HUES64 (cell line): Measurements from ENCODE around the gene TNFAIP2.
"Not testable (repeated sequence)": the region's sequence is repeated elsewhere in the genome, so short reads cannot be mapped to it uniquely, and the experiment has no call there.

ENCODE experiments used
- H3K27ac ChIP-seq: 2 replicates; pipeline ENCODE4 v1.7.0; 2013; ENCODE audit warnings: low read depth, low read length, inconsistent platforms
- H3K27me3 ChIP-seq: 2 replicates; pipeline ENCODE4 v1.6.1; 2013; ENCODE audit warnings: mild to moderate bottlenecking, low read length; ENCODE audit not compliant: insufficient read depth
- H3K36me3 ChIP-seq: 2 replicates; pipeline ENCODE4 v1.6.1; 2013; ENCODE audit warnings: mild to moderate bottlenecking, low read length; ENCODE audit not compliant: insufficient read depth
- H3K4me1 ChIP-seq: 2 replicates; pipeline ENCODE4 v1.6.1; 2013; ENCODE audit warnings: mild to moderate bottlenecking, low read length, moderate library complexity; ENCODE audit not compliant: insufficient read depth
- H3K4me3 ChIP-seq: 2 replicates; pipeline ENCODE4 v1.5.1; 2013; ENCODE audit warnings: mild to moderate bottlenecking, low read length, moderate library complexity
- H3K9ac ChIP-seq: 2 replicates; pipeline ENCODE4 v1.6.1; 2013; ENCODE audit warnings: mild to moderate bottlenecking, low read depth, low read length
- H3K9me3 ChIP-seq: 2 replicates; pipeline ENCODE4 v1.6.1; 2013; ENCODE audit warnings: low read depth, low read length; ENCODE audit not compliant: insufficient read depth
- WGBS: fragments of 150-250, 120-280 bp; methylation state at CpG from one replicate; pipeline ENCODE4 v1.1.7; 2013; ENCODE audit warnings: missing lambda C conversion rate; 5-methylcytosine and 5-hydroxymethylcytosine counted together

Gene TNFAIP2

DNA sequence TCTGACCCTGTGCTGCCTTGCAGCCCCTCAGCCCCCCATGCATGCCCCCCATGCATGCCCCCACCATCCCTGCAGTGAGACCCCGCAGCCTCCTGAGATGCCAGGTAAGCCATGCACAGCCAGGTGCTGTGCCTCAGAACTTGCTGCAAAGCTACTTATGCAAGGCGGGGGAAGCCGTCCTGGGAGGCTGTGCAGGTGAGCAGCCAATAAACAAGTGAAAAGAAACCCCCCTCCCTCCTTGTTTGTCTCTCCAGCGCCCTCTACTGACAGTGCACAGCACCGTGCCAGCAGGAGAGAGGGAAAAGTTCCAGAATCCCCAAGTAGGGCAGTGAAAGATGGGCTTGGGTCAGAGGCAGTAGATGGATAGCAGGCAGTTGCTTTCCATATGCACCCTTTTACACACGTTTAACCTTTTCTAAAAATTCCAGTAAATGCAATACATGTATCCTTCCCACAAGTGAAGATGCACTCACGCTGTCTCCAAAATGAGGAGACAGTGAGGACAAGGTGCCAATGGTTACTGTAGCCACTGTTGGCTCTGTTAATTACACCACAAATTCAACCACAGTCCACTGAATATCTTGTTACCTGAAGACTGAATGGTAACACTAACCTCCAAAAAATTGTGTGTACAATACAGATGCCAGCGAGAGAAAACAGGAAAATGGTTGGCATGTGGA is 18.0 kb downstream of the TNFAIP2 start:
- Histone ChIP-seq H3K9ac (no peak overlapping the region), H3K27me3 (peaks cover 25% of the 10 kb centered on the region), H3K4me1 (peaks cover 11% of the 10 kb centered on the region; the same call in 1 of the 2 replicates), H3K27ac (no peak overlapping the region), H3K4me3 (no peak overlapping the region), H3K9me3 (no peaks in the 10 kb centered on the region), H3K36me3 (no peaks in the 10 kb centered on the region)
- WGBS = 40% methylated on average over 7 of the region's 8 CpGs

DNA sequence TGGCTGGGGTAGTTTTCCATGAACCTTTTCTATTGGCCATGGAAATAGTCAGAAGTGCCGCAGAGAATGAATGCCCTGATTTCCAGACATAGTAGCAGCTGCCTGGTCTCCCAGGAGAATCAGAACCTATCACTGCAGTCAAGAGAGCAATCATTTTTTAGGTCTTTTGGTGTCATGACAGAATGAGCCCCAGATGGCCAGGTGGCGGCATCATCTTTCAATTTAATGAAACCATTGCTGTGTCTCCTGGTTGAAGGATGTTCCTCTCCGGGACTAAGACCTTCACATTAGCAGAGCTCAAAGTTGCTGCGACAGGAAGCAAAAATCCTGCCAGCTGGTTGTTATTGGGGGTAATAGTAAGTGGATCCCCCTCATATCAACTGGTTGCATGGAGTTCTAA is 18.8 kb downstream of the TNFAIP2 start:
- peaks cover 6% of the 10 kb centered on the region; the same call in 1 of the 2 replicates for H3K4me1 ChIP-seq
- H3K36me3 ChIP-seq = no peaks in the 10 kb centered on the region
- no peaks in the 10 kb centered on the region for H3K9me3 ChIP-seq
- H3K9ac ChIP-seq = no peak overlapping the region
- no peak overlapping the region for H3K27ac ChIP-seq
- H3K27me3 ChIP-seq = peaks cover 25% of the 10 kb centered on the region
- 97% methylated on average over 4 of the region's 4 CpGs for whole genome bisulfite sequencing
- no peak overlapping the region for H3K4me3 ChIP-seq

DNA sequence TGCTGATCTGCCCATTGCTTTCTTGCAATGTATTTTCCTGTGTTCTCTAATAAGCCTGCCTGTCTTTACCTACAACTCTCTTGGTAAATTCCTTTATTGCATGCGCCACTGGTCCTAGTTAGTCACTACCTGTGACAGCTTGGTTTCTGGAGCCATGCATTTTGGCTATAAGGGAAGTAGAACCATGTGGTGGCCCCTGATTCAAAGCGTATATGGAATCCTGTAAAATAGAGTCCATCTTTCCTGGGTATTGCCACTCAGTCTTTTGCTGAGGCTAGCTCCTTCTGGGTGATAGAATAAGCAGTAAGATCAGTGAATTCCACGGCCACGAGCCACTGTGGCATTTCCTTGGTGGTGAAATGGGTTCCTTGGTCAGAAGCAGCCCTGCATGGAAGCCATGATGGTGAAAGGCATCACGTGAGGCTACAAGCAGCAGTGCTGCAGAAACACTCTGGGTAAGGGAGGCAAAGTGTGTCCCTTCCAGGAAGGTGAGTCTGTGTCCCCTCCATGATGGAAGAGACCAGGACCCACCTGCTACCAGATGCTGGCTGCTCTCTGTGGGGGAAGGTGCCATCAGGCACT is 19.6 kb downstream of the TNFAIP2 start:
- H3K27ac ChIP-seq = no peak overlapping the region
- 72% methylated on average over 5 of the region's 5 CpGs for whole genome bisulfite sequencing

DNA sequence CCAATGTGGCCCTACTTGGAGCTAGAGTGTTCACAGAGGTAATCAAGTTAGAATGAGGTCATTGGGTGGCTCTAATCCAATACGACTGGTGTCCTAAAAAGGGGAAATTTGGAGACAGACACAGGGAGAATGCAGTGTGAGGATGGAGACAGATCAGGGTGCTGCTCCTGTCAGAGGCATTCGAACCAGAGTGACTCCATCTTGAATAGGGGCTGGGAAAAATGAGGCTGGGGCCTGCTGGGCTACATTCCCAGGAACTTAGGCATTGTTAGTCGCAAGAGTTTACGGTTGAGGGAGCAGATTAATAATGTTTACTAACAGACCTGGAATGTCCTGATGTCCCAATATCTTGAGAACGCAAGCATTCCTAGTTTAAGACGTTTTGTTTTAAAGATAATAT is 20.2 kb downstream of the TNFAIP2 start:
- 82% methylated on average over 5 of the region's 6 CpGs for WGBS
- Histone ChIP-seq H3K9ac (no peak overlapping the region), H3K9me3 (no peaks in the 10 kb centered on the region), H3K4me1 (no peaks in the 10 kb centered on the region), H3K4me3 (no peak overlapping the region), H3K27ac (no peak overlapping the region), H3K27me3 (peaks cover 22% of the 10 kb centered on the region), H3K36me3 (no peaks in the 10 kb centered on the region)

More for the DNA sequence above, 19.6 kb downstream of the TNFAIP2 start:
- H3K27me3 ChIP-seq = peaks cover 25% of the 10 kb centered on the region
- no peak overlapping the region for H3K9ac ChIP-seq
- H3K4me3 ChIP-seq = no peak overlapping the region
- no peaks in the 10 kb centered on the region for H3K9me3 ChIP-seq
- no peaks in the 10 kb centered on the region for H3K4me1 ChIP-seq
- no peaks in the 10 kb centered on the region for H3K36me3 ChIP-seq

DNA sequence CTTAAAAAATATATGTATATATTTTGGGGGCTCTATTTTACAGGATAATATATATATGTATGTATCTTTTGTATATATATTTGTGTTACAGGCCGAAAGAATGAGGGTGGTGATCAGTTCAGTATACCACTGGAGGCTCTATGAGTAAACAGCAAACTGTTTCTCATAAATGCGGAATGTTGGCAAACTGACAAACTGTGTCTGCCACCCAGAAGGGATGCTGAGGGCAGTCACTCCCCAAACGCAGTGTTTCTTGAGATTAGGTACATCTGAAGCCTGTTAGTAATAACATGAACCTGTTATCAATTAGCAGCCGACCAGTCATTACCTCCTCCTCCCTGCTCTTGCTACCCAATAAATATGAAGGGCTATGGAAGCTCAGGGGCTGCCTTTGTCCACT is 20.8 kb downstream of the TNFAIP2 start:
- Histone ChIP-seq H3K4me1 (no peaks in the 10 kb centered on the region), H3K27ac (no peak overlapping the region), H3K27me3 (peaks cover 16% of the 10 kb centered on the region), H3K9ac (no peak overlapping the region), H3K9me3 (no peaks in the 10 kb centered on the region), H3K4me3 (no peak overlapping the region), H3K36me3 (no peaks in the 10 kb centered on the region)
- 85% methylated on average over 4 of the region's 4 CpGs for WGBS

DNA sequence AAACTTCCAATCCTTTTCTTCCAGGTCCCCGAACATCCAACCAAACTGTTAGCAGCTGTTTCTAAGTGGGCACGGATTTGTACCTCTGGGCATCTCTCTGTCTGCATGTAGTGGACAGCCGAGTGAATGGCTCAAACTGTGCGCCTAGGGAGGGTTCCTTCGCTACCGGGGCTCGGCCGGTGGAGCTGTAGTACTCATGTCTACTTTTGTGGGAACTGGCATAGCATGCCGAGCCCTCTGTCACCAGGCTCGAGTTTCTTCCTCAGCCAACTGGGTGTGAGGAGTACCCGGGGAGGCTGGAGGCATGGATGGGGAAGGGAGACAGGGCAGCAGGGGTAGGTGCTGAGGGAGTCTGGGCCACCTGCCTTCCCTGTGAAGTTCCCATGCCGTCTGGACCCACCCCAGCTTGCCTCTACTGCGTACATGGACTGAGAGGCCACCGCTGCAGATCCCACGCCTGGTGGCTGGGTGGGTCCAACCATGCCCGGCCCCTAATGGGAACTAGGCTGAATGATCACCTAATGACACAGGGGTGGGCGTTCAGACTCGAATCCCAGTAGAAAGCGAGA is 23.0 kb downstream of the TNFAIP2 start:
- H3K4me1 ChIP-seq = no peaks in the 10 kb centered on the region
- no peaks in the 10 kb centered on the region for H3K9me3 ChIP-seq
- 90% methylated on average over 19 of the region's 19 CpGs for WGBS
- H3K4me3 ChIP-seq = no peak overlapping the region
- no peak overlapping the region for H3K27ac ChIP-seq
- no peaks in the 10 kb centered on the region for H3K27me3 ChIP-seq
- H3K9ac ChIP-seq = no peak overlapping the region
- no peaks in the 10 kb centered on the region for H3K36me3 ChIP-seq

DNA sequence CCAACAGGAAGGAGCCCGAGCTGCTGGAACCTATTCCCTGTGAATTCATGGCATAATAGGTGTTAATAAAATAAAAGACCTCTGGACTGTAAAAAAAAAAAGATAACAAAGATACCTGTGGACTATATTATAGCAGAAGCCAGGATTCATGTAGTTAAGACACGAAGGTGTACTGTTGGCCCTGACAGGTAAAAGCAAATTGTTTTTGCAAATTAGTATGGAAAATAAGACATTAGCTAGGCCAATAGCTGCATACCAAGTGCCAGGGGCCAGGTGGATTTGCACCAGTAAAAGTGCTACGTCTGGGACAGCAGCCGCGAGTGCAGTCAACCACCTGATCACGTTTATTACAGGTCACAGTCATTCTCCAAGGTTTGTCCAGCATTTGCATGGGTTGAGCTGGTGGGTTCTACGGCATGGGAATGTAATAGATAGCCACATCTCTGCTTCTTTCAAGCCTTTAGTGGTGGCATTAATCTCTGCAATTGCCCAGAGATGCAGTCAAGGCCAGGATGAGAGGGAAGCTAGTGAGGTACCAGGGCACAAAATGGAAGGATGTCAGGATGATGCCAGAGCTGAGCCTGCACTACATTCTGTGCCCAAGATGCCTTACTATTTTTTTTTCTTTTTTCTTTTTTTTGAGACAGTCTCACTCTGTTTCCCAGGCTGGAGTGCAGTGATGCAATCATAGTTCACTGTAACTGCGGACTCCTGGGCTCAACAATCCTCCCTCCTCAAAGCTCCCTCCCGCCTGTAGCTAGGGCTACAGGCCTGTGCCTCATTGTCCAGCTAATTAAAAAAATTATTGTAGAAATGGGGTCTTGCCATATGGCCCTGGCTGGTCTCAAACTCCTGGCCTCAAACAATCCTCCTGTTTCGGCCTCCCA is 26.3 kb downstream of the TNFAIP2 start:
- WGBS = 94% methylated on average over 10 of the region's 10 CpGs
- Histone ChIP-seq H3K4me3 (no peak overlapping the region), H3K27me3 (no peaks in the 10 kb centered on the region), H3K4me1 (no peaks in the 10 kb centered on the region), H3K9ac (no peak overlapping the region), H3K36me3 (no peaks in the 10 kb centered on the region), H3K9me3 (no peaks in the 10 kb centered on the region), H3K27ac (no peak overlapping the region)

DNA sequence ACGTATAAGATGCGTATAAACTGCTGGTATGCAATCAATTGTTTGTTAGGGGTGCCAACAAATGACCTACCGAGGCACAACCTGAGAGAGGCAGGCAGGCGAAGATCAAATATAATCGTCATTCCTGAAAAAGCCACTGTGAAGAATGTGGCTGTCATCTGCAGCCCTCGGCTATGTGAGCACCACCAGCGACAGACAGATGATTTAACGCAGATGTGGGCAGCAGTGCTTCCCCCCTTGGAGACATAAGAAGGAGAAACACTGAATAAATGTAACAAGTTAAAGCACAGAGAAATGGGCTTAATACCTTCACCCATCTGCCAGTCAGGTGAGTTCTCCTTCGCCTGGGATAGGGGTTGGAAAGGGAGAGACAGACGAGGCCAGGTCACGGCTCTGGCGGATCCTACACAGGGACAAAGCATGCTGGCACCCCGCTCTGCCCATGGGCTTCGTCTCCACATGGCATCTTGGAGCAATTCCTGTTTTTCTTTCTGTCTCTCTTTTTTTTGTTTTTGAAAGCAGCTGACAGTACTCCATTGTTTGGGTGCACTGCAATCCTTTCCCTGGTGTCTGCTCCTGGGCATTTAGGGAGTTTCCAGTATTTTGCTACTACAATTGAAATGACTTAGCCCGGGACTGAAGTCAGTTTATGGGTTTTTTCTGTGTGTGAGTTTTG is 28.1 kb downstream of the TNFAIP2 start:
- no peaks in the 10 kb centered on the region for H3K36me3 ChIP-seq
- no peaks in the 10 kb centered on the region for H3K4me1 ChIP-seq
- no peaks in the 10 kb centered on the region for H3K27me3 ChIP-seq
- H3K27ac ChIP-seq = no peak overlapping the region
- no peaks in the 10 kb centered on the region for H3K9me3 ChIP-seq
- H3K4me3 ChIP-seq = no peak overlapping the region
- no peak overlapping the region for H3K9ac ChIP-seq
- 92% methylated on average over 15 of the region's 15 CpGs for WGBS

DNA sequence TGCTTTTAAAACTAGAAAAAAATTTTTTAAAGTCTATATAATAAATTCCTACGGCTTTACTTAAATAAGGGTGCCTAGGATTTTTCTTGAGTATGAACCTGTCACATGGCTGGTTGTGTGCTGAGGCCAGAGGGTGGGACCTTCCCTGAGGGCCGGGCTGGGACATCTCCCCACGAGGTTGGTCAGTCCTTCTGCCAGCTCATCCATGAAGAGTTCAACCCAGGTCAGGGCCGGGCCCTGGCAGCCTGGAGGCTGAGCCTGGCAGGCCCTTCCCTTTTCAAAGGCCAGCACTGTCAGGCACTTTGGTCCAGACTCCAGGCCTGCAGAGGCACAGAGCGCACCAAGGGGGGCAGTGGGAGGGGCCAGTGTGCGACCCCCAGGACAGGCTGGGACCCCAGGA is 31.7 kb downstream of the TNFAIP2 start:
- Histone ChIP-seq H3K9ac (no peak overlapping the region), H3K27ac (no peak overlapping the region), H3K36me3 (no peaks in the 10 kb centered on the region), H3K9me3 (no peaks in the 10 kb centered on the region), H3K4me3 (no peak overlapping the region), H3K27me3 (0 out of 2 replicates have a peak, but pooled peaks cover 2% of the 10 kb centered on the region), H3K4me1 (no peaks in the 10 kb centered on the region)
- 76% methylated on average over 6 of the region's 6 CpGs for WGBS

DNA sequence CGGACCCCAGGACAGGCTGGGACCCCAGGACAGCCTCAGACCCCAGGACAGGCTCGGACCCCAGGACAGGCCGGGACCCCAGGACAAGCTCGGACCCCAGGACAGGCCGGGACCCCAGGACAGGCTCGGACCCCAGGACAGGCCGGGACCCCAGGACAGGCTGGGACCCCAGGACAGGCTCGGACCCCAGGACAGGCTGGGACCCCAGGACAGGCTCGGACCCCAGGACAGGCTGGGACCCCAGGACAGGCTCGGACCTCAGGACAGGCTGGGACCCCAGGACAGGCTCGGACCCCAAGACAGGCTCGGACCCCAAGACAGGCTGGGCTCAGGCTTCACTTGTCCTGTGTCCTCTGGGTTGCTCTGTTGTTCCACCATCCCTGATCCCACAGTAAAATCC is 32.2 kb downstream of the TNFAIP2 start:
- not testable (repeated sequence) for H3K36me3 ChIP-seq, H3K9me3 ChIP-seq, H3K4me1 ChIP-seq, H3K4me3 ChIP-seq, H3K9ac ChIP-seq, H3K27ac ChIP-seq, H3K27me3 ChIP-seq
- 95% methylated on average over 12 of the region's 12 CpGs for WGBS
